Vagina (tissue), 2 donors: Measurements from ENCODE around the gene FABP2.

Source experiments
- POLR2AphosphoS5 ChIP-seq, 2 donors: sonication (generic); formaldehyde crosslinking; IDR thresholded peaks; one replicate each; pipeline ENCODE4 v1.9.0; 2017; ENCODE audit warnings: antibody characterized with exemption in 2 of 2, mild to moderate bottlenecking in 2 of 2, low read depth in 1 of 2; ENCODE audit not compliant: insufficient read depth in 1 of 2
- TF ChIP-seq, protein P1 (sequence below), 3 experiments: fragments of 450-650 bp in 2 of 3; fragments of 200-600 bp in 1 of 3; sonication (generic) in 1 of 3; IDR thresholded peaks; one replicate each; pipeline ENCODE4 v1.5.1; 2017 to 2019; ENCODE audit warnings: antibody characterized with exemption in 3 of 3, mild to moderate bottlenecking in 2 of 3, moderate library complexity in 2 of 3

GRCh38 chr4:119315036-119315435 is 6.9 kb downstream of the FABP2 start:
- TF ChIP-seq, protein P1, sequence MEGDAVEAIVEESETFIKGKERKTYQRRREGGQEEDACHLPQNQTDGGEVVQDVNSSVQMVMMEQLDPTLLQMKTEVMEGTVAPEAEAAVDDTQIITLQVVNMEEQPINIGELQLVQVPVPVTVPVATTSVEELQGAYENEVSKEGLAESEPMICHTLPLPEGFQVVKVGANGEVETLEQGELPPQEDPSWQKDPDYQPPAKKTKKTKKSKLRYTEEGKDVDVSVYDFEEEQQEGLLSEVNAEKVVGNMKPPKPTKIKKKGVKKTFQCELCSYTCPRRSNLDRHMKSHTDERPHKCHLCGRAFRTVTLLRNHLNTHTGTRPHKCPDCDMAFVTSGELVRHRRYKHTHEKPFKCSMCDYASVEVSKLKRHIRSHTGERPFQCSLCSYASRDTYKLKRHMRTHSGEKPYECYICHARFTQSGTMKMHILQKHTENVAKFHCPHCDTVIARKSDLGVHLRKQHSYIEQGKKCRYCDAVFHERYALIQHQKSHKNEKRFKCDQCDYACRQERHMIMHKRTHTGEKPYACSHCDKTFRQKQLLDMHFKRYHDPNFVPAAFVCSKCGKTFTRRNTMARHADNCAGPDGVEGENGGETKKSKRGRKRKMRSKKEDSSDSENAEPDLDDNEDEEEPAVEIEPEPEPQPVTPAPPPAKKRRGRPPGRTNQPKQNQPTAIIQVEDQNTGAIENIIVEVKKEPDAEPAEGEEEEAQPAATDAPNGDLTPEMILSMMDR (IDR thresholded peaks at IDR 0.05), result no peak
- TF ChIP-seq POLR2AphosphoS5 (IDR thresholded peaks at IDR 0.05; ENCODE audit: insufficient read depth in 1 of 2, low read depth in 1 of 2), result no peak
